HG03139 (cell line): ENCODE data around the gene RNASET2.
"Not testable (repeated sequence)": the region's sequence is repeated elsewhere in the genome, so short reads cannot be mapped to it uniquely, and the experiment has no call there.

Experiments
- ATAC-seq: cut with Tn5 transposase; IDR thresholded peaks from one replicate; pipeline ENCODE4 v1.9.1; 2021; ENCODE audit not compliant: unreplicated experiment

RNASET2 gene

GRCh38 chr6:166929542-166930189, 26.7 kb downstream of the RNASET2 start:
- no peak for ATAC-seq

GRCh38 chr6:166928644-166929541, 27.5 kb downstream of the RNASET2 start:
- ATAC-seq, result no peak

GRCh38 chr6:166927935-166928643, 28.3 kb downstream of the RNASET2 start:
- no peak for ATAC-seq

DNA sequence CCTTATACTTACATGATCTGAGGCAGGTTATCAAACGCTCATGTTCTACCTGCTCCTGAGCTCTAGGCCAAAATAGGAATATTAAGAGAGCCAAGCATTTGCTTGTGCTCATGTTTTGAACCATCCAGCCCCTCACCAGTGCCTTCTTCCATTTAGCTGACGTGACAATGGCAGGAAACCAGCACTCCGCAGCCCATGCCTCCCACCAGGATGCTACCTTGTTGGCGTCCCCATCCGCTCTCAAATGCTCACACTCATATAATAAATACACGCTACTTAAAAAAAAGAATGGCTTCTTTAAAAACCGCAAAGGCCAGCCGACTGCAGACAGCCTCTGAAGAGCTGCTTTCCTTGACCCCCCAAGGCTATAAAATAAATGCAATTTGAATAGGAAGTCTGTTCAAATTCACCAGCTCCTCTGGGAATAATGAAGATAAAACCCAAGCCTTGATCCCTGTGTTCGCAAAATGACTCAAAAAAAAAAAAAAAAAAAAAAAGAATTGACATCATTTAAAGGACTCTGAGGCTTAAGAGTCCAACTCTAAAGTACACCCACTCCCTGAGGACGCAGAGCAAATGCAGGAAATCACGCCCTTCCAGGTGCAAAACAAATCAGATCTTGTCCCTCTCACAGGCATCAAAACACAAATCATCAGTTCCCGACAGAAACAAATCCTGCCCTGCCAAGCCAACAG, 29.0 kb downstream of the RNASET2 start:
- no peak for ATAC-seq

DNA sequence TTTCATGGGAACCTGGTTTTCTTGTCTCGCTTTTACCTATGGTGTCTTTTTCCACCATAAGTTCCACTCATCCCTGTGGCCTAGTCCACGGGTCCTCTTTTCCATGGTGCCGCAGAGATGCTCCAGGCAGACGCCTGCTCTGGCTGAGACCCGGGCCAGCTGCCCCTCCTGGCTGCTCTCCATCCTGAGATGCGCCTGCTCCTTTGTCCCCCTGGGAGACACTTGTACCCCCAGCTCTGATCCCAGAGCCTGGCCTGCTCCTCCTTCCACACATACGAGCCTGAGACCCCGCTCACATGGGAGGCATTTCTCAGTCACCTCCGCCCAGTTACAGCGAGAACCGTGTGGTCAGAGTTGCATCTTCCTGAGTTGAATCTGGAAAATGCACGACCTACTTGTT, 29.6 kb downstream of the RNASET2 start:
- ATAC-seq, result no peak

DNA sequence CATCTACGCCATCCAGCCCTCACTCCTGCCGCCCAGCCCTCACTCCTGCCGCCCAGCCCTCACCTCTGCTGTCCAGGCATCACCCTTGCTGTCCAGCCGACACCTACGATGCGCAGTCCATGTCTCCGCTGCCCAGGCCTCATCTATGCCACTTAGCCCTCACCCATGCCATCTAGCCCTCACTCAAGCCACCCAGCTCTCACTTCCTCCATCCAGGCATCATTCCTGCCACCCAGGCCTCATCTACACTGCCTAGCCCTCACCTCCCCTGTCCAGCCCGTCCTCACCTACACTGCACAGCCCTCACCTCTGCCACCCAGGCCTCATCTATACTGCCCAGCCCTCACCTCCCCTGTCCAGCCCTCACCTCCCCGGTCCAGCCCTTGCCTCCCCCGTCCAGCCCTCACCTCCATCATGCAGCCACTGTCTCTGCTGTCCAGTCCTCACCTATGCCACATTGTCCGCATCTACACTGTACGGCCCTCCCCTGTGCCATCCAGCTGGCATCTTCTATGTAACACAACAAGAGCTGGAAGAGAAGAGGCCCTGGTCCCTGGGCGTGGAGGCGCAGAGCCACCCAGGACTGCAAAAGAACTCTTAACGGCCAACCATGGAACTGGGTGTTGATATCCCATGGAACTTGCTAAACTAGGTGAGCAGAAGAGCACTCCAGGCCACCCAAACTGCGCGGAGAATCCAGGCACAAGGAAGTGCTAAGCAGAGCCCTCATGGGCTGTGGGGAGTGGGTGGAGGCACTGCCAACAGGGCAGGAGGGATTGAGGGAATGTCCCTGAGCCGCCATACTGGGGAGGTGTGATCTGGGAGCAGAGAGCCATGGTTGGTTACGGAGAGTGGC, 31.0 kb downstream of the RNASET2 start:
- no peak for ATAC-seq

DNA sequence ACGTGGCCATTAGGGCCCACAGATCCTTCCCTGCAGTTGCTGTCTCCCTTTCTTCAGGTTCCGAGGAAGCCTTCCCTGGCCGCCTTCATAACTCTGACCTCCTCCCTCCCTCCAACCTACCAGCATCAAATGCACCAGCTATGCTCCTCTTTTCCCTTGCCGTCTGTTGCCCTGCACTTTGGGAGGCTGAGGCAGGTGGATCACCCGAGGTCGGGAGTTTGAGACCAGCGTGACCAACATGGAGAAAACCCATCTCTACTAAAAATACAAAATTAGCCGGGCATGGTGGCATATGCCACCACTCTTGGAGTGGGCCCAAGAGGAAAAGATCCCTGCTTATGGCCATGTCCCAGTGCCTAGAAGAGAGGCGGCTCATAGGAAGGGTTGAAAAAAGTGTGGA, 31.8 kb downstream of the RNASET2 start:
- no peak for ATAC-seq

GRCh38 chr6:166922937-166923336, 33.4 kb downstream of the RNASET2 start:
- ATAC-seq, result no peak

- ATAC-seq, result no peak
Measured at GRCh38 chr6:166921570-166921969, 34.8 kb downstream of the RNASET2 start.

DNA sequence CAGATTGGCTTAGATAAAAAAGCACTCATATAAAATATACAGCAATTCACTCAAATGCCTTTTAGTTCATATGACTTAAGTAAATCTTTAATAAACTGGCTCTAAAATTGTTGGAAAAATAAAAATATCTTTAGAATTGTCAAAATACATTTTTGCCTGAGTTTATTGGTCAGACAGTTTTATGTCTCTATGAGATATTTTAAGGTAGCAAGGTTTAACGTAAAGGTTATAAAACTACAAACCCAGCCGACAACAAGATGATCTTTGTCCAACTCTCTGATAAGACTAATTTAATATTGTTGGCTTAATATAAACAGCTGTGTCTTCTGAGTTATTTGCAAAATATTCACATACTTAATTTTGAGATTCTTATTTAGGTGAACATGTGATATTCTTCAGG, 39.5 kb downstream of the RNASET2 start:
- ATAC-seq, result no peak

GRCh38 chr6:166915484-166915883, 40.9 kb downstream of the RNASET2 start:
- ATAC-seq, result not testable (repeated sequence)

- not testable (repeated sequence) for ATAC-seq
Measured at GRCh38 chr6:166914952-166915351, 41.4 kb downstream of the RNASET2 start.

DNA sequence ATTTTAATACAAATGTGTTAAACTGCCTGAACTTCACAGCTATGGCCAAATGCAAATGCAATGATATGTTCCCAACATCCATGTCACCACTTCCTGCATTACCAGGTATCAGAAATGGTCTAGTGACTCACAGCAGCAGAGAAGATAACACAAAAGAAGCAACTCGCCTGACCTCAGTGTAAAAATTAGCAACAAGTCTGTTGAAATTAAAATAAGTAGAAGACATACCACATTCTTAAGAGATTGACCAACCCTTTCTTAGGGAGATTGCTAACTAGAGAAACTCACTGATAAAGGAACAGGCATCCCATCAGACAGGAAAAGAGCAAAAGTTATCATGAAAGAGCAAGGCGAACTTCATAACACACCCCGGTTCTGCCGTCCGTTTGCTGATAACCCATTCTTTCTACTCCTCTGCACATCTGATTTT, 45.1 kb downstream of the RNASET2 start:
- no peak for ATAC-seq

- no peak for ATAC-seq
Measured at GRCh38 chr6:166910601-166911000, 45.7 kb downstream of the RNASET2 start.

DNA sequence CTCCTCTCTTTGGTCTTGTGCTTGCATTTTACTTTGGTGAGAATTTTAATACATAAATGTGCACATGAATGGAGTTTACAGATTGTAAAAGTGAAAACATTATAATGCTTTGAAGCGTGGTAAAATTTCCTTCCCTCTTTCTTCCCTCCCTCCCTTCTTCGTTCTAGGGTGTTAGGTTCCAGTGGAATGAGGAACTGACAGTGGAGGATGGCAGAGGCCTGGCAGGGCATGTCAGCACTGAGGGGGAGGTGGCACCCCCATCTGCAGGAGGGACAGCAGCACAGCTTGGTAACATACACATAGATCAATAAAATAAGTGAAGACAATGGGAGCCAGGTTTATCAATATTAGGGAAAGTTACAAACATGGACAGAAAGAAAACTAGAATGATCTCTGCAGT, 47.5 kb downstream of the RNASET2 start:
- ATAC-seq, result no peak

- no peak for ATAC-seq
Measured at GRCh38 chr6:166907871-166908806, 48.2 kb downstream of the RNASET2 start.

- ATAC-seq, result peak; percentile 95
Measured at GRCh38 chr6:166907373-166907841, 48.9 kb downstream of the RNASET2 start.

- no peak for ATAC-seq
Measured at GRCh38 chr6:166906376-166907044, 49.8 kb downstream of the RNASET2 start.
